IPS DF 19.7 (cell line): Measurements from ENCODE around the gene OR5A1.
"Not testable (repeated sequence)": the region's sequence is repeated elsewhere in the genome, so short reads cannot be mapped to it uniquely, and the experiment has no call there.

Source experiments
- DNase-seq: peaks from one replicate; pipeline ENCODE4 v3.0.0-alpha.2; 2013; ENCODE audit warnings: low read depth, low spot score

OR5A1 gene

GRCh38 chr11:59436169-59436568 lies at the start of gene OR5A1:
OR5A1 (plus strand) TSS chr11:59436469; CDS start chr11:59443169, 6,700 bp downstream.
- DNase-seq: no peak

- no peak for DNase-seq
Observed at GRCh38 chr11:59394186-59394585, 42.1 kb upstream of the OR5A1 start.

- no peak for DNase-seq
Observed at GRCh38 chr11:59400461-59401261, 35.6 kb upstream of the OR5A1 start.

- no peak for DNase-seq
Observed at GRCh38 chr11:59401262-59401552, 35.1 kb upstream of the OR5A1 start.

GRCh38 chr11:59403546-59403945 lies 32.7 kb upstream of the OR5A1 start:
- no peak for DNase-seq

GRCh38 chr11:59413646-59414045 lies 22.6 kb upstream of the OR5A1 start:
- DNase-seq: no peak

- DNase-seq: no peak
Observed at GRCh38 chr11:59415111-59415510, 21.2 kb upstream of the OR5A1 start.

GRCh38 chr11:59416613-59417012 lies 19.7 kb upstream of the OR5A1 start:
- no peak for DNase-seq

- no peak for DNase-seq
Observed at GRCh38 chr11:59417023-59417422, 19.2 kb upstream of the OR5A1 start.

GRCh38 chr11:59418156-59418555 lies 18.1 kb upstream of the OR5A1 start:
- no peak for DNase-seq

GRCh38 chr11:59423835-59424234 lies 12.4 kb upstream of the OR5A1 start:
- no peak for DNase-seq

- DNase-seq: no peak
Observed at GRCh38 chr11:59425131-59425530, 11.1 kb upstream of the OR5A1 start.

GRCh38 chr11:59426361-59427067 lies 9.8 kb upstream of the OR5A1 start, which contains the start of gene OR5A2:
OR5A2 (minus strand) TSS chr11:59426413; CDS start chr11:59422953, 3,460 bp downstream.
- peak; percentile 80 for DNase-seq

GRCh38 chr11:59427068-59427382 lies 9.2 kb upstream of the OR5A1 start:
- DNase-seq: no peak

GRCh38 chr11:59429924-59430516 lies 6.2 kb upstream of the OR5A1 start:
- DNase-seq: no peak

GRCh38 chr11:59437770-59438169 lies 1.5 kb downstream of the OR5A1 start:
- DNase-seq: no peak

GRCh38 chr11:59445624-59446023 lies 9.4 kb downstream of the OR5A1 start:
- DNase-seq: not testable (repeated sequence)

GRCh38 chr11:59448484-59448883 lies 12.2 kb downstream of the OR5A1 start:
- DNase-seq: no peak

- DNase-seq: no peak
Observed at GRCh38 chr11:59456661-59457060, 20.4 kb downstream of the OR5A1 start, which contains the start of gene OR4D6. OR4D6 (plus strand) TSS chr11:59456961; CDS start chr11:59456961, 0 bp downstream.

- DNase-seq: no peak
Observed at GRCh38 chr11:59459916-59460315, 23.6 kb downstream of the OR5A1 start.

GRCh38 chr11:59463190-59463641 lies 26.9 kb downstream of the OR5A1 start:
- no peak for DNase-seq

- DNase-seq: no peak
Observed at GRCh38 chr11:59473015-59473414, 36.7 kb downstream of the OR5A1 start, which contains the start of gene OR4D10. OR4D10 (plus strand) TSS chr11:59473315; CDS start chr11:59477430, 4,115 bp downstream.

- DNase-seq: no peak
Observed at GRCh38 chr11:59475176-59475575, 38.9 kb downstream of the OR5A1 start.
